ENCODE measurements around the gene SMIM32.

SMIM32 gene

DNA sequence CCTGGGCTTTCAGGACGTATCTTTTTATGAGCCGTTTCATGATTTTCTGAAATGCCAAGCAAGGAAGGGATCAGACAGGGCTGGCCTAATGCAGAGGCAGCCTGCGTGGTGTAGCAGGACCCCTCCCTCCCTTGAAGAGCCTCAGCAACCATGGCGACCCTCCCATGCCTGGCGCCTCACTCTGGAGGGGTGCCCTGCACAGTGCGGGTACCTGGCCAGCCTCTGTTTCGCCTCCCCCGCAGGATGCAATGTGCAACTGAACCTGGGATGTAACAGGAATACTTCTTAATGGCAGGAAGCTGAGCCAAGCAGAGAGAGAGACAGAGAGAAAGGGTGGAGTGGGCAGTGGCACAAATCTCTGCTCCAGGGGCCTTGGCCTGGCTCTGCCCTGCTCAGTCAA lies 23.3 kb upstream of the SMIM32 start:
- Histone ChIP-seq H3F3A (ENCODE audit: insufficient read depth, low read length) (no peaks in the 10 kb centered on the region), H3K36me3 (replicated peaks; ENCODE audit: insufficient read depth, low read length) (no peaks in the 10 kb centered on the region), H3K9ac (ENCODE audit: low read length) (no peak overlapping the region), H3K4me1 (ENCODE audit: low read length) (no peaks in the 10 kb centered on the region), H3K9me3 (replicated peaks; ENCODE audit: insufficient read depth, low read length) (no peaks in the 10 kb centered on the region), H3K4me3 (ENCODE audit: low read length) (no peak overlapping the region), H4K20me1 (ENCODE audit: insufficient read depth, low read length) (no peaks in the 10 kb centered on the region), H3K27ac (ENCODE audit: low read length) (no peak overlapping the region), H3K79me2 (ENCODE audit: low read length) (no peaks in the 10 kb centered on the region), H3K4me2 (ENCODE audit: low read depth, low read length) (no peak overlapping the region), H3K9me2 (replicated peaks; ENCODE audit: insufficient read depth, low read length) (no peaks in the 10 kb centered on the region), H2AFZ (ENCODE audit: low read length) (no peak overlapping the region), H3K27me3 (replicated peaks; ENCODE audit: insufficient read depth, low read length) (no peaks in the 10 kb centered on the region)
- no peak for TF ChIP-seq EZH2phosphoT487 (IDR thresholded peaks at IDR 0.05; ENCODE audit: low read length)
- TF ChIP-seq CTCF (IDR thresholded peaks at IDR 0.05; ENCODE audit: low read length): no peak
- no peak for TF ChIP-seq EZH2 (optimal IDR thresholded peaks at IDR 0.05; ENCODE audit: low read depth, low read length)
- DNase-seq: no peak

- TF ChIP-seq EZH2 (optimal IDR thresholded peaks at IDR 0.05; ENCODE audit: low read depth, low read length) (no peak), EZH2phosphoT487 (IDR thresholded peaks at IDR 0.05; ENCODE audit: low read length) (no peak), CTCF (IDR thresholded peaks at IDR 0.05; ENCODE audit: low read length) (no peak)
- Histone ChIP-seq H3K9me3 (replicated peaks; ENCODE audit: insufficient read depth, low read length) (no peaks in the 10 kb centered on the region), H3K36me3 (replicated peaks; ENCODE audit: insufficient read depth, low read length) (no peaks in the 10 kb centered on the region)
These were observed 22.9 kb upstream of the SMIM32 start for GRCh38 chr5:136215812-136216211.

GRCh38 chr5:136213919-136214493 lies 21.0 kb upstream of the SMIM32 start:
- TF ChIP-seq EZH2phosphoT487 (IDR thresholded peaks at IDR 0.05; ENCODE audit: low read length): no peak
- TF ChIP-seq EZH2 (optimal IDR thresholded peaks at IDR 0.05; ENCODE audit: low read depth, low read length): no peak
- no peak for TF ChIP-seq CTCF (IDR thresholded peaks at IDR 0.05; ENCODE audit: low read length)
- no peaks in the 10 kb centered on the region for H3F3A ChIP-seq (ENCODE audit: insufficient read depth, low read length)
- no peak for DNase-seq
- H3K4me2 ChIP-seq (ENCODE audit: low read depth, low read length): no peak overlapping the region
- H3K9me2 ChIP-seq (replicated peaks; ENCODE audit: insufficient read depth, low read length): no peaks in the 10 kb centered on the region
- no peak overlapping the region for H2AFZ ChIP-seq (ENCODE audit: low read length)
- no peak overlapping the region for H3K27ac ChIP-seq (ENCODE audit: low read length)
- H3K9me3 ChIP-seq (replicated peaks; ENCODE audit: insufficient read depth, low read length): no peaks in the 10 kb centered on the region
- no peak overlapping the region for H3K4me3 ChIP-seq (ENCODE audit: low read length)
- H3K79me2 ChIP-seq (ENCODE audit: low read length): no peaks in the 10 kb centered on the region
- H3K4me1 ChIP-seq (ENCODE audit: low read length): no peaks in the 10 kb centered on the region
- H4K20me1 ChIP-seq (ENCODE audit: insufficient read depth, low read length): no peaks in the 10 kb centered on the region
- H3K27me3 ChIP-seq (replicated peaks; ENCODE audit: insufficient read depth, low read length): no peaks in the 10 kb centered on the region
- no peaks in the 10 kb centered on the region for H3K36me3 ChIP-seq (replicated peaks; ENCODE audit: insufficient read depth, low read length)
- H3K9ac ChIP-seq (ENCODE audit: low read length): no peak overlapping the region

More at GRCh38 chr5:136215812-136216211, 22.9 kb upstream of the SMIM32 start:
- Histone ChIP-seq H3F3A (ENCODE audit: insufficient read depth, low read length) (no peaks in the 10 kb centered on the region), H3K4me2 (ENCODE audit: low read depth, low read length) (no peak overlapping the region), H3K4me1 (ENCODE audit: low read length) (no peaks in the 10 kb centered on the region), H3K4me3 (ENCODE audit: low read length) (no peak overlapping the region), H3K79me2 (ENCODE audit: low read length) (no peaks in the 10 kb centered on the region), H4K20me1 (ENCODE audit: insufficient read depth, low read length) (no peaks in the 10 kb centered on the region), H3K9me2 (replicated peaks; ENCODE audit: insufficient read depth, low read length) (no peaks in the 10 kb centered on the region), H3K27ac (ENCODE audit: low read length) (no peak overlapping the region), H3K27me3 (replicated peaks; ENCODE audit: insufficient read depth, low read length) (no peaks in the 10 kb centered on the region), H3K9ac (ENCODE audit: low read length) (no peak overlapping the region), H2AFZ (ENCODE audit: low read length) (no peak overlapping the region)
- DNase-seq: no peak
